GM21576 (cell line): Measurements from ENCODE around the gene LRRC28.

Experiments used
- ATAC-seq: cut with Tn5 transposase; IDR thresholded peaks from one replicate; pipeline ENCODE4 v1.9.1; 2021; ENCODE audit warnings: mild to moderate bottlenecking, moderate library complexity; ENCODE audit not compliant: unreplicated experiment

The LRRC28 gene

DNA sequence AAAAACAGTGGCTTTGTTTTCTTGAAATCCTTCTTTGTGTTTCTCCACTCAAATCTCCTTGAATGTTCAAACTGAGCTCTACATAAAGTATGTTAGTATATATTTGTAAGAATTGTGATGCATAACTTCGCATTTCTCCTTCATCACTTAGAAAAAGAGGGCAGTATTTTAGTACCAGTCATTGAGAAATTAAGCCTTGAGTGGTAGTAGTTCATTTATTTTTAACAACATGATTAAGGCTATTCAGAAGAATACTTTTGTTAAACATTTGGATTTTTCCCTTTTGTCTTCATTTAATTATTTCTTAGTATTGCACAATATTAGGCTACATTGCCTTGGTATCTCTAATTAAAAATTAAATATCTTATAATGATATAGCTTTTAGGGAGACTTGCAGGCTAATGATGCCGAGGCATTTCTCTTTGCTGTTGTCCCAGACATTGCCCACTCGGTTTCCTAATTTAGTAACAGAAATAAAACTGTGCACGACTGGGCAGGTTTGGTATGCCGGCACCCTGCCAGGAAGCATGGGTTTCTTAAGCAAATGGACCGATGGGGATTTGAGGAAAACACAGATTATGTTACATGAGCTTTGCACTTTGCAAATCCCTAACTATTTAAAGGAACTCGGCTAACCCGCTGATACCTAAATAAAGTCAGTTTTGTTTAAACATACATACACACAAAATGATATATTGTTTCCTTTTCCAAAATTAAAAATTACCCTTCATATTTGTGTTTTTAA lies 54.7 kb downstream of the LRRC28 start:
- ATAC-seq = no peak

DNA sequence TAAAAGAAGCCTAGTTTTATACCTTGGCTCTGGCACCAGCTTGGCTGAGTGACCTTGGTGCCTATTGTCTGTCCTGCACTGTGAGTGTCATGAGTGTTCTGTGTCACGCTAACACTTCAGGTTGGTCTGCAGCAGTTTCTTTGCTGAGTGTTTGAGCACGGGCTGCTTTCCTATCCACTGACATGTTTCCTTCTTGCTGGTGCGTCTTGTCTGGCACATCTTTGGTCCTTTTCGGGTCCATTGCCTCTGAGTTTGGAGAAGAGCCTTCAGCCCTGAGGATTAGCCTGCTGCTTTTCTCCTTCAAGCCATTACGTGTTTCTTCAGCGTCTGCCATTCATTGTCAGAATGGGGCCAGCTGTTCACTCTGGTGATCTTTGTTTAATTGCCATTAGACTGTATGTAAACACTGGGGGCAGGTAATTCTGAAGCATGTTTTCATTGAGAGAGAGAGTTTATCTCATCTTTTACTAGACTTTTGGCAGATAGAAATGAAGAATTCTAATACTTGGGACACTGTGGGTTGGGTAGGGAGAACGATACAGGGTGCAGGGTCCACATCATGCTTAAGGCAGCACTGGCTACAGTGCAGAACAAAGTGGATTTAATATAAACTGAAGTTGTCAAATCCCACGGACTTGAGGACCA lies 55.5 kb downstream of the LRRC28 start:
- ATAC-seq = no peak

DNA sequence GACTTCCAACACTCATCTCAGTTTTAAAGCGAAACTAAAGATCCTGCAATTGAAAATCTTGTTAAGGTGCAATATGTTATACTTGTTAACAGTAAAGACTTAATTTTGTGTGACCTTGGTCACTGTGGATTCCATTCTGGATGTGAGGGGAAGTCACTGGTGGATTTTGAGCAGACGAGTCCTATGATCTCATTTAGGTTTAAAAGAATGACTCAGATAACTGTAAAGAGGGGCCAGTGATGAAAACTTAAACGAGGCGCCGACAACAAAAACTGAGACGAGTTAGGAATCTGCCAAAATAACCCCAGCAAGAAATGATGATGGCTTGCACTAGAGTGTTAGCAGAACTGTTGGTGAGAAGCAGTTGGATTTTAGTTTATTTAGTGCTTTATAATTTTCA lies 56.5 kb downstream of the LRRC28 start:
- ATAC-seq = no peak

- ATAC-seq = no peak
These were observed 59.5 kb downstream of the LRRC28 start for GRCh38 chr15:99310745-99311144.

GRCh38 chr15:99312228-99312627 lies 60.9 kb downstream of the LRRC28 start:
- no peak for ATAC-seq

GRCh38 chr15:99312794-99313193 lies 61.5 kb downstream of the LRRC28 start:
- ATAC-seq = no peak

GRCh38 chr15:99315636-99316035 lies 64.4 kb downstream of the LRRC28 start:
- no peak for ATAC-seq

DNA sequence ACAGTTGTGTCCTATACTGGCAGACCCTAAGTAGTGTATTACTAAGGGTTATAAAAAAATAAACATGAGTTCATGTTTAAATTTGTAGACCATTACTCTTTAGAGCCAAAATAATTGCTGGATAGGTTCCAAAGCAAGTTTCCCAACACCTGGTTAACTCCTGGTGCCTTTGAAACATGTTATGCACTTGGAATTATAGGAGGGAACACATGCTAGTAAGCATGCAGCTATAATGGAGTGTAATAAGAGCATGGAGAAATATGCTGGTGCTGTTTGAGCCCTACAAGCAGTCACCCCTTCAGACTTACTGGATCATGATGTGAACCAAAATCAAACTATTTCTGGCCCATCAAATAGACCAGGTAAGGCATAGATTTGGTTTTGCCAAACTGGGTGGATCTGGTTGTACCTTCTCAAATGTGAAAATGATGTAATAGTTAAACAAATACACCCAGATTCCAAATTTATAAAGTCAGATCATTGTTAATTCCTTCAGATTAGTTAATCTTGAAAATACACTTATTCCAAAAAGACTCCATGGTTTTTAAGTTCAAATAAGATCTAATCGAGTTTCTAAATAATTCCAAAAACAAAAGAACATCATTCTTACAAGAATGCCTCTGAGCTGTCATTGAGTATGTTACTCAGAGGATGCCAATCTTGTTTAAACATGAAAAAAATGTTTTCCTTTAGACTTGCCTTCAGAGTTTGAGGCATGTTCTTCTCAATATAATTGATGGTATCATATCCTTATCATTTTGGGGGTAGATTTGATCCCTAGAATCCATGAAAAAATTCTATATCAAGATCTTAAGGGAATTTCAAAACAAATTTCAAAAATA lies 69.3 kb downstream of the LRRC28 start:
- ATAC-seq = no peak

DNA sequence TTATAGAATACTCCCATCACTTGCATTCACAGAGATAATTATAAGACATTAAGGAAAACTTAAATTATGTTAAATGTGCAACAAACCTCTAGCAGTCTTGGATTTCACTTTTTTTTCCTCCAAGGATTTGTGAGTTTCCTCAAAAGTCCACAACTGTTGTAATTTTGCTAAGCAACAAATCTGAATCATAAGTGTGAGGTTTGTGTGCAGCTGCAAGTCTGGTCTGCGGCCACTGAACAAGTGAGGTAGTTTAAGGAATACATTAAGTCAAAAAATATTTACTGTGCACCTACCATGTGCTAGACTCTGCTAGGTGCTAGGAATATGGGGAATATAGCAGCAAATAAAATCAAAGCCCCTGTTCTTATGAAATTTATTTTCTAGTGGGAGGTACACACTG lies 70.2 kb downstream of the LRRC28 start:
- ATAC-seq = no peak

DNA sequence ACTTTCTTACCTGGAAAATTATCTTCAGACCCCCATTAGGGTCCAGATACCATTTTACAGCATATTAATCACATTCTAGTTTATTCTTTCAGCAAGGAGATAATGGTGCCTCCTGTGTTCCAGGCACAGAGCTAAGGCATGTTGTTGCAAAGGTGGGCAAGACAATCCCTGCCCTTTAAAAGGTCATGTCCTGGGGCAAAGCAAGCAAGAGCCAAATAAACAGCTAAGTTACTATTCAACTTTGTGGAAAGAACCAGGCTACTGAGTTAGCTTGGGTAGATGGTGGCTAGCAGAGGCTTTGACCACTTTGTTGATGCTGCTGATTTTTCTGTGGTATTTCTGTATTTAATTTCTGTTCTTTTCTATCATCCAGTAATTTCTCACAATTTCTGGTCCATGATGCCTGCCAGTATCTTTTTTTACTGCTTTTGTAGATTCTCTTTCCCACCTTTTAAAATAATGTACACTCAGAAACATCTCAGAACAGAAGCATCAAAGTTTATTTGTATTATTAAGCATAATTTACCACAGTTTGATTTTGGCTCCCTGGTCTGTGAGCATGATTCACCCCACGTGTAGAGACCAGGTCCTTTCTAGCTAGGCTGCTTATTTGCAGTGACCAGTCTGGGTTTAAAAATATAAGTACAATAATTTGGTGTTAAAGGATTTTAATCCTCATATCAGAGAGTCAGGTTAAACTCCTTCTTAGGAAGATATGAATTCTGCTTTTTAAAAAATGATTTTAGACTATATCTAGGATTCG lies 71.5 kb downstream of the LRRC28 start:
- ATAC-seq = no peak

DNA sequence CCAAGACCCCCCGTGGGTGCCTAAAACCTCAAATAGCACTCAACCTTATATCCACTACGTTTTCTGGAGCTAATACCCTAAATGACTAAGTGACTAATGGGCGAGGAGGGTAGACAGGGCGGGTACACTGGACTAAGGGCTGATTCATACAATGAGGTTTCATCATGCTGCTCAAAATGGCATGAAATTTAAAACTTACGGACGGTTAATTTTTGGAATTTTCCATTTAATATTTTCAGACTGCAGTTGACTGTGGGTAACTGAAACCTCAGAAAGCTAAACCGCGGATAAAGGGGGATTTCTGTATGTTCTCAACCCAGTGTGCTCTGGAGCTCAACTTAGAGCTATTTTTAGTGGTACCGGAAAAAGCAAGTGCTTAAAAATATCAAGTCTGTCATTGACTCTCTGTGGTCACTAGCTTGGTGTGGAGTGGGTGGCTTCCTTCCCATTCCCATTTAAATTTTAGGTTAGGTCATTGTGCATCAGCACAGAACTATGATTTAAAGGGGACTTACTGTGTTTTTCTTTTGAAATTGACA lies 72.9 kb downstream of the LRRC28 start:
- ATAC-seq = peak; percentile 83

DNA sequence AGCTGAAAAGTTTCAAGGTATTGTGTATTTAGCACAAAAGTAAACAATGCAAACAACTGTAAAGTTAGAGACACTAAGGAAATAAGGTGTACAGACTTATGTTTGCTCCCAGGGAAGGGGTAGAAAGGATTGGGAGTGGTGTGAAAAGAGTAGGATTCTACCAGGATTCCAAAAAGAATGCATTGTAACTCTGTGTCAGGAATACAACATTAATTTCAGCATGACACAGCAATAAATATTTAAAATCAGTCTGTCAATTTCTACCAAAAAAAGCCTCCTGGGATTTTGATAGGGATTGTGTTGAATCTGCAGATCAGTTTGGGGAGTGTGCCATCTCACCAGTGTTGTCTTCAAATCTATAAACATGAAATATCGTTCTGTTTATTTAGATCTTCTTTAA lies 73.4 kb downstream of the LRRC28 start:
- ATAC-seq = no peak

- no peak for ATAC-seq
These were observed 75.0 kb downstream of the LRRC28 start for GRCh38 chr15:99326235-99326634.

GRCh38 chr15:99328106-99329072 lies 77.1 kb downstream of the LRRC28 start:
- no peak for ATAC-seq

- no peak for ATAC-seq
These were observed 80.1 kb downstream of the LRRC28 start for GRCh38 chr15:99331381-99331780.

GRCh38 chr15:99333413-99333812 lies 82.1 kb downstream of the LRRC28 start:
- ATAC-seq = no peak

DNA sequence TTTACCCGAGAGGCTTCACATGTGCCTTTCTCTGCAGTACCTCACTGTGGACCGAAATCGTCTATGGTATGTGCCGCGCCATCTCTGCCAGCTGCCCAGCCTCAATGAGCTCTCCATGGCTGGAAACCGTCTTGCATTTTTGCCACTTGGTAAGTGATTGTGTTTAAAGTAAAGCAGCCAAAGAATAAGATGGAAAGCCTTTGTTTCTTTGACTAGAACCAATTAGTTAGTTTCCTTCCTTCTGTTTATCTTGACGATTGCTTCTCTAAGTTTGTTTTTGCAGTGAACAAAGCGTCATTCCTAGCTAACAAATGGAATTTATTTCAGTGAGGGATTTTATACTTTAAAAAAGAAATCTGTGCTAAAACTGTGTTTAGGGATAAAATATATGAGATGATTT lies 82.7 kb downstream of the LRRC28 start:
- ATAC-seq = no peak

- ATAC-seq = no peak
These were observed 84.2 kb downstream of the LRRC28 start for GRCh38 chr15:99335508-99335907.

GRCh38 chr15:99336794-99337193 lies 85.5 kb downstream of the LRRC28 start:
- ATAC-seq = no peak

GRCh38 chr15:99340347-99340746 lies 89.1 kb downstream of the LRRC28 start:
- ATAC-seq = no peak
